HepG2 (cell line): ENCODE measurements around the gene CFL1. TPM values are rescaled to one million over a fixed set of nuclear protein-coding genes. Genes with fewer than 3 reads are reported as not detected.

ENCODE experiments used
- ATAC-seq: fragments of 200-7000 bp; cut with Tn5 transposase; 3 replicates; pipeline ENCODE4 v1.9.1; 2020; ENCODE audit warnings: mild to moderate bottlenecking, moderate library complexity
- BruUV-seq: library from RNA; stranded (reverse); fragments of 400-500 nt; replicated peaks from 2 replicates; lab custom pipeline; 2021; lab: Mats Ljungman, UMichigan
- CTCF ChIA-PET: fragments of 300-600 bp; formaldehyde crosslinking; extraction: SDS; loops from one replicate; lab custom pipeline; 2021; ENCODE audit warnings: low total read pairs, inconsistent platforms, low intra/inter-chr PET ratio; lab: Yijun Ruan, JAX
- POLR2A ChIA-PET: fragments of 350-600 bp; sonication (Branson Sonifier 250); formaldehyde crosslinking; loops from one replicate; lab custom pipeline; 2020; ENCODE audit warnings: antibody characterized with exemption, inconsistent platforms; lab: Yijun Ruan, JAX
- DNase-seq: peaks from one replicate; pipeline ENCODE4 v3.0.0-alpha.2; 2015; ENCODE audit warnings: low spot score
- FAIRE-seq: peaks from 3 replicates; lab custom pipeline; 2011; peaks lifted over from hg19 to GRCh38; lab: Jason Lieb, UNC
- H2AFZ ChIP-seq: one replicate; pipeline ENCODE4 v1.6.1; 2011; ENCODE audit warnings: low read length, inconsistent platforms
- H3K27ac ChIP-seq: fragments of 300-600 bp; 3 replicates; pipeline ENCODE4 v1.8.0; 2011; ENCODE audit warnings: mixed run types, mild to moderate bottlenecking, mixed read lengths, low read length, inconsistent platforms; ENCODE audit not compliant: insufficient read depth; ENCODE audit errors: extremely low read length
- H3K27me3 ChIP-seq, 2 experiments: fragments of 200-600 bp in 1 of 2; 2 replicates in 1 of 2; 3 replicates in 1 of 2; pipeline versions ENCODE4 v1.6.0 to v1.8.0; 2011; ENCODE audit warnings: low read length in 2 of 2, mild to moderate bottlenecking in 2 of 2, moderate library complexity in 2 of 2, inconsistent platforms in 1 of 2; ENCODE audit not compliant: insufficient read depth in 2 of 2, control insufficient read depth in 1 of 2
- H3K36me3 ChIP-seq, 2 experiments: fragments of 200-600 bp in 1 of 2; replicated peaks in 1 of 2; 2 replicates in 1 of 2; 3 replicates in 1 of 2; pipeline versions ENCODE4 v1.5.1 to v1.8.0; 2011; ENCODE audit warnings: low read length in 2 of 2, inconsistent platforms in 1 of 2; ENCODE audit not compliant: insufficient read depth in 2 of 2, control insufficient read depth in 1 of 2
- H3K4me1 ChIP-seq: 2 replicates; pipeline ENCODE4 v1.5.1; 2012; ENCODE audit warnings: low read length, inconsistent platforms; ENCODE audit not compliant: insufficient read depth
- H3K4me2 ChIP-seq: 2 replicates; pipeline ENCODE4 v1.6.0; 2011; ENCODE audit warnings: low read depth, low read length, inconsistent platforms
- H3K4me3 ChIP-seq, 3 experiments: fragments of 200-600 bp in 1 of 3; sonication (generic), shearing (Covaris generic) in 1 of 3; replicated peaks in 1 of 3; 2 replicates each; pipeline ENCODE4 v1.5.1; 2011 to 2016; ENCODE audit warnings: low read length in 3 of 3, inconsistent platforms in 2 of 3, low read depth in 2 of 3, mild to moderate bottlenecking in 2 of 3, control low read depth in 1 of 3, mixed read lengths in 1 of 3; ENCODE audit not compliant: insufficient read depth in 1 of 3
- H3K79me2 ChIP-seq: one replicate; pipeline ENCODE4 v1.6.1; 2011; ENCODE audit warnings: low read length, inconsistent platforms; ENCODE audit not compliant: insufficient read depth
- H3K9ac ChIP-seq: 2 replicates; pipeline ENCODE4 v1.6.0; 2011; ENCODE audit warnings: mild to moderate bottlenecking, low read depth, low read length, inconsistent platforms; ENCODE audit not compliant: insufficient read depth
- H3K9me3 ChIP-seq: 2 replicates; pipeline ENCODE4 v1.5.1; 2012; ENCODE audit warnings: mild to moderate bottlenecking, low read length
- H4K20me1 ChIP-seq: 2 replicates; pipeline ENCODE4 v1.6.0; 2011; ENCODE audit warnings: inconsistent platforms, mild to moderate bottlenecking, low read length, moderate library complexity; ENCODE audit not compliant: insufficient read depth
- ATF7-NPFF ChIP-seq: sonication (generic); formaldehyde crosslinking; IDR thresholded peaks from 2 replicates; pipeline ENCODE4 v1.8.1; 2023; ENCODE audit warnings: mild to moderate bottlenecking, low read depth, missing genetic modification reagents, moderate library complexity
- BRCA1 ChIP-seq: sonication (generic); formaldehyde crosslinking; IDR thresholded peaks from 2 replicates; pipeline ENCODE4 v1.4.0; 2020; ENCODE audit warnings: missing genetic modification reagents
- HNRNPUL1 ChIP-seq: fragments of 200-400 bp; formaldehyde crosslinking; IDR thresholded peaks from 2 replicates; pipeline ENCODE4 v1.6.1; 2017; ENCODE audit warnings: low read depth, mild to moderate bottlenecking, low read length, moderate library complexity
- JUN ChIP-seq: sonication (generic); formaldehyde crosslinking; IDR thresholded peaks from 2 replicates; pipeline ENCODE4 v1.4.0; 2020; ENCODE audit warnings: mild to moderate bottlenecking, missing genetic modification reagents
- JUND ChIP-seq: sonication (generic); formaldehyde crosslinking; IDR thresholded peaks from 2 replicates; pipeline ENCODE4 v1.8.0; 2022; ENCODE audit warnings: mild to moderate bottlenecking, missing genetic modification reagents
- SNAPC4 ChIP-seq: sonication (generic); formaldehyde crosslinking; IDR thresholded peaks from 2 replicates; pipeline ENCODE4 v1.4.0; 2020; ENCODE audit warnings: mild to moderate bottlenecking, missing genetic modification reagents
- UBTF ChIP-seq: sonication (generic); formaldehyde crosslinking; IDR thresholded peaks from 2 replicates; pipeline ENCODE4 v1.4.0; 2020; ENCODE audit warnings: mild to moderate bottlenecking, missing genetic modification reagents
- ZFP37 ChIP-seq: sonication (generic); formaldehyde crosslinking; IDR thresholded peaks from 2 replicates; pipeline ENCODE4 v1.4.0; 2020; ENCODE audit warnings: missing genetic modification reagents, borderline replicate concordance
- ZNF230 ChIP-seq: sonication (generic); formaldehyde crosslinking; IDR thresholded peaks from 2 replicates; pipeline ENCODE4 v1.4.0; 2020; ENCODE audit warnings: mild to moderate bottlenecking, missing genetic modification reagents
- ZNF276 ChIP-seq: sonication (generic); formaldehyde crosslinking; IDR thresholded peaks from 2 replicates; pipeline ENCODE4 v1.4.0; 2020; ENCODE audit warnings: mild to moderate bottlenecking, low read depth, missing genetic modification reagents
- ZNF460 ChIP-seq: sonication (generic); formaldehyde crosslinking; IDR thresholded peaks from 2 replicates; pipeline ENCODE4 v1.5.1; 2020; ENCODE audit warnings: missing genetic modification reagents, mild to moderate bottlenecking, borderline replicate concordance
- ZNF674 ChIP-seq: sonication (generic); formaldehyde crosslinking; IDR thresholded peaks from 2 replicates; pipeline ENCODE4 v1.5.0; 2020; ENCODE audit warnings: low read depth, mild to moderate bottlenecking, missing genetic modification reagents
- ZNF788 ChIP-seq: sonication (generic); formaldehyde crosslinking; IDR thresholded peaks from 2 replicates; pipeline ENCODE4 v1.5.0; 2020; ENCODE audit warnings: mild to moderate bottlenecking, missing genetic modification reagents, borderline replicate concordance
- ZSCAN20 ChIP-seq: sonication (generic); formaldehyde crosslinking; IDR thresholded peaks from 2 replicates; pipeline ENCODE4 v1.4.0; 2020; ENCODE audit warnings: missing genetic modification reagents, mild to moderate bottlenecking, borderline replicate concordance
- WGBS: methylation state at CpG from one replicate; pipeline ENCODE4 v1.1.6; 2017; ENCODE audit warnings: low lambda C conversion rate; 5-methylcytosine and 5-hydroxymethylcytosine counted together
- in situ Hi-C: cut with HindIII; loops from 2 replicates; pipeline ENCODE4 v1.10.0; 2017; ENCODE audit warnings: low pct_unique_long_range_greater_than_20kb; ENCODE audit not compliant: extremely low pct_ligation_motif_present
- intact Hi-C: fragments of 100-400 bp; cut with micrococcal nuclease; formaldehyde crosslinking; loops from one replicate; pipeline ENCODE4 v1.10.0; 2022; ENCODE audit not compliant: unreplicated experiment
- polyA plus RNA-seq, 8 experiments: library from polyadenylated mRNA; depleted of rRNA in 3 of 8; stranded (reverse) in 7 of 8; unstranded in 1 of 8; fragments of >200 nt; fragmentation: Illumina TruSeq in 4 of 8; extraction: Trizol in 4 of 8; gene quantifications; 2 replicates each; pipeline versions ENCODE4 v1.2.1 to v1.2.3, GENCODE V29; 2011 to 2016; ENCODE audit warnings: low read depth in 4 of 8, missing spikeins in 1 of 8, mixed read lengths in 1 of 8; ENCODE audit not compliant: insufficient read depth in 1 of 8
- total RNA-seq, 5 experiments: library from RNA; depleted of rRNA; stranded (reverse); fragments of >200 nt; fragmentation: Illumina TruSeq; extraction: Trizol; gene quantifications; 2 replicates each; pipeline ENCODE4 v1.2.3, GENCODE V29; 2016; ENCODE audit warnings: low read depth in 1 of 5

The CFL1 gene
- total and polyA plus RNA-seq, 2 of the 13 experiments (the other 11 are each of a cell fraction or from before 2014, with no cell fraction given): 379 to 383 TPM

- Histone ChIP-seq H3K4me3 (peak overlapping the region in 1 of 3 experiments; percentile 51; a peak in 1 of 6 replicates), H3K27ac (no peak overlapping the region), H3K36me3 (peaks cover 4 to 18% of the 10 kb centered on the region in 2 experiments), H2AFZ (no peak overlapping the region), H3K4me1 (peaks cover 61% of the 10 kb centered on the region), H3K9ac (0 out of 2 replicates have a peak overlapping the region, but pooled peaks have one; percentile 17), H3K79me2 (no peaks in the 10 kb centered on the region), H3K9me3 (0 out of 2 replicates have a peak, but pooled peaks cover 4% of the 10 kb centered on the region), H3K4me2 (peak overlapping the region; percentile 60), H3K27me3 (no peaks in the 10 kb centered on the region), H4K20me1 (peaks cover 21% of the 10 kb centered on the region)
- intact Hi-C loops: no loop called here
- in situ Hi-C loops: loop anchor here (10.0 kb wide), 1 partner anchor 295 kb away; the partner anchor contains the start of gene LTBP3
- DNase-seq (no peak), FAIRE-seq (no peak), ATAC-seq (peak; percentile 21)
- ChIA-PET POLR2A (interaction anchor here (1.3 to 4.1 kb wide), 4 partner anchors 8 to 129 kb away, joined by 3 to 21 read pairs (median 14); partner anchors contain the start of genes CFL1, MUS81 and RNASEH2C), CTCF (no interaction called here)
- 22% methylated on average over 12 of the region's 16 CpGs for WGBS
- BruUV-seq: no TSS peak
- TF ChIP-seq ZFP37 (CRISPR knock-in tag) (no peak), ZSCAN20 (CRISPR knock-in tag) (no peak), ZNF788 (CRISPR knock-in tag) (no peak), JUND (CRISPR knock-in tag) (no peak), JUN (CRISPR knock-in tag) (no peak), ZNF674 (CRISPR knock-in tag) (no peak), BRCA1 (no peak), UBTF (CRISPR knock-in tag) (no peak), HNRNPUL1 (no peak), ZNF460 (CRISPR knock-in tag) (no peak), ATF7-NPFF (no peak), ZNF230 (CRISPR knock-in tag) (0 out of 2 replicates have a peak, but pooled peaks have one; percentile 39), SNAPC4 (CRISPR knock-in tag) (no peak), ZNF276 (0 out of 2 replicates have a peak, but pooled peaks have one; percentile 59)
Measured at GRCh38 chr11:65849771-65850216, 8.2 kb downstream of the CFL1 start.
